SJCRH30 (cell line): Measurements from ENCODE around the gene NECAB2. TPM values are rescaled to one million over a fixed set of nuclear protein-coding genes. Genes with fewer than 3 reads are reported as not detected.

ENCODE experiments used
- DNase-seq, 2 experiments: peaks; one replicate each; pipeline ENCODE4 v3.0.0-alpha.2; 2015 to 2020
- H3K27ac ChIP-seq: fragments of 250-450 bp; sonication (Bioruptor Pico); 2 replicates; pipeline ENCODE4 v1.5.1; 2020; ENCODE audit warnings: mild to moderate bottlenecking, moderate library complexity
- H3K27me3 ChIP-seq: fragments of 250-450 bp; sonication (Bioruptor Pico); 2 replicates; pipeline ENCODE4 v1.5.1; 2020; ENCODE audit warnings: mild to moderate bottlenecking, moderate library complexity
- H3K36me3 ChIP-seq: fragments of 250-450 bp; sonication (Bioruptor Pico); 2 replicates; pipeline ENCODE4 v1.5.1; 2020; ENCODE audit warnings: mild to moderate bottlenecking, moderate library complexity
- H3K4me1 ChIP-seq: fragments of 250-450 bp; sonication (Bioruptor Pico); 2 replicates; pipeline ENCODE4 v1.5.1; 2020; ENCODE audit warnings: mild to moderate bottlenecking, moderate library complexity
- H3K4me3 ChIP-seq: fragments of 250-450 bp; sonication (Bioruptor Pico); 2 replicates; pipeline ENCODE4 v1.5.1; 2020; ENCODE audit warnings: mild to moderate bottlenecking, moderate library complexity
- H3K9me3 ChIP-seq: fragments of 250-450 bp; sonication (Bioruptor Pico); replicated peaks from 2 replicates; pipeline ENCODE4 v1.5.1; 2020; ENCODE audit warnings: mild to moderate bottlenecking, moderate library complexity
- total RNA-seq: library from RNA; depleted of rRNA; stranded (reverse); fragments of >200 nt; shearing (Covaris generic); gene quantifications from 2 replicates; pipeline ENCODE4 v1.2.3, GENCODE V29; 2014

NECAB2 gene
- total RNA-seq, 1 experiment from 2014 or later: 0.08 TPM

DNA sequence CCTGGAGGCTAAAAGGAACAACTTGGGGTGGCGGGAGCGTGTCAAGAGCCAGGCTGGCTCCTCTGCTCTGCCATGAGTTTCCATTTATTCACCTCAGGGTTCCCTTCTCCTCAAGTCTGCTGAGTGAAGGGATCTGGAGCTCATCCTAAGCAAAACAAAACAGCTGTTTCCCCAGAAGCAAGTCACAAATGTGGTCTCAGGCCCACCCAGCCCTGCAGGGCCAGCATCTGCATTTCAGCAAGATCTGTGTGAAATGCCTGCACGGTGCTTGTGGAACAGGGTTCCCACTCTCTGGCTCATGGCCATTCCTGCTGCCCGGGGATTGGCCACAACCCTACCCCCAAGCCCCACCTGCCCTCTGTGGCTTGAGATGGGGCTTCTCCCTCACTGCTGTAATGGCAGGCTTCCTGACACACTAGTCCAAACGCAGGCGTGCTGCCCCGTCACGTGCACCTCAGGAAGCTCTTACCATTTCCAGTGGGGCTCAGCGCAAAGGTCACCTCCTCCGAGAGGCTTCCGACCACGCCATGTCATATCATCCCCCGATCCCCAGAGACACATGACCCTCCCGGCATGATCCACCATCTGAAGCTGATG, 72.3 kb downstream of the NECAB2 start:
- peak; percentile 62 to 74 for DNase-seq
- Histone ChIP-seq H3K4me3 (peak overlapping the region; percentile 30), H3K27ac (peak overlapping the region; percentile 46), H3K9me3 (no peaks in the 10 kb centered on the region), H3K4me1 (peaks cover 9% of the 10 kb centered on the region), H3K36me3 (no peaks in the 10 kb centered on the region), H3K27me3 (peaks cover 13% of the 10 kb centered on the region; the same call in 1 of the 2 replicates)

DNA sequence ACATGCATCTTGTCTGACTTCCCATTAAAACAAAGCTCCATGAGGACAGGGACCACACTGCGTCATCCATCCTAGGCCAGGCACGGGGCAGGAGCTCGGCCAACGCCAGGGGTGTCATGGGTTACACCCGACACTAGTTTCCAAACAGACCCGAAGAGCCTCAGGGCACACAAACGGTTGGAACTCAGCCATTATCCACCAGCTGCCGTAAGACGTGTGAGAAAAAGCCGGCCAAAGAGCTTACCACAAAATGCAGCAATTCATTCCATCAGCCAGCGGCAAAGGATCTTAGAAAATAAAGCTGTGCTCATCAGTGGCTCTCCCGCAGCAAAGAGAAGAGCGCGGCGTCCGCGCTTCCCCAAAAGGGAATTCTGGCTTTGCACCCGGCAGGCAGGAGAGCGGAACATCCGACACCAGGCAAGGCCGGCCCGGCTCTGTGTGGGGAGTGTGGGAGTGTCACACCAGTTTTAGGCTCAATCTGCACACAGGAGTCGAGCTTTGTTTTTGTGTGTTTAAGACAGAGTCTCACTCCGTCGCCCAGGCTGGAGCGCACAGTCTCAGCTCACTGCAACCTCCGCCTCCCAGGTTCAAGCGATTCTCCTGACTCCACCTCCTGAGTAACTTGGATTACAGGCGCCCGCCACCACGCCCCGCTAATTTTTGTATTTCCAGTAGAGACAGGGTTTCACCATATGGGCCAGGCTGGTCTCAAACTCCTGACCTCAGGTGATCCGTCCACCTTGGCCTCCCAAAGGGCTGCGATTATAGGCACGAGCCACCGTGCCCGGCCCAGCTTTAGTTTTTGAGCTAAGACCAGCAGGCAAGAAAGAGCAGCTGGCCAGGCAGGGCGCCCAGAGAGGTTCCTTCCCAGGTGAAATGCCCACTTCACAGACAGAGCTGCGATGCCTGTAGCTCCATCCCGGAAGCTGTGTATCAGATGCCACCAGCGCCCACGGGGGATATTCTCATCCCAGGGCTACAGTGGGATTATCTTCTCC, 73.1 kb downstream of the NECAB2 start:
- H3K27ac ChIP-seq: peak overlapping the region; percentile 46
- H3K36me3 ChIP-seq: no peaks in the 10 kb centered on the region
- H3K9me3 ChIP-seq: no peaks in the 10 kb centered on the region
- peak overlapping the region; percentile 30 for H3K4me3 ChIP-seq
- peaks cover 9% of the 10 kb centered on the region for H3K4me1 ChIP-seq
- DNase-seq: peak; percentile 85 to 93
- peaks cover 13% of the 10 kb centered on the region; the same call in 1 of the 2 replicates for H3K27me3 ChIP-seq

DNA sequence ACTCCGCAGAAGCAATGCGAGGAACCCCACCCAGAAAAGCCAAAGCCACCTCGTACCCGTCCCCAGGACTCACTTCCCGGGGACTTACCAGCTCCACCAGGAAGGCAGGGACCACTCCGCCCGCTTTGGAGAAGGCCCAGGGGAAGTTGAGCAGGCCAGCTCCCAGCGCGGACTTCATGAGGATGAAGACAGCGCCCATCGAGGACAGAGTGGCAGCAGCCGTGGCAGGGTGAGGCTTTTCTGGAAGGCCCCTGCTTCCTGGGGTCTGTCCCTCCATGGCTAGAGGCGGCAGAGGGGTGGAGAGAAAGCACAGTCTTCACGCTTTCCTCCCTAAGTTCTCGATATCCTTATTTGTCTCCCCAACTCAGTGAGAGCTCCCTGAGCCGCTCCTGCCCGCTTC, 73.8 kb downstream of the NECAB2 start:
- peaks cover 13% of the 10 kb centered on the region; the same call in 1 of the 2 replicates for H3K27me3 ChIP-seq
- DNase-seq: peak in 1 of 2 experiments; percentile 6
- H3K27ac ChIP-seq: no peak overlapping the region
- H3K4me3 ChIP-seq: no peak overlapping the region
- no peaks in the 10 kb centered on the region for H3K9me3 ChIP-seq
- no peaks in the 10 kb centered on the region for H3K36me3 ChIP-seq
- peaks cover 9% of the 10 kb centered on the region for H3K4me1 ChIP-seq

DNA sequence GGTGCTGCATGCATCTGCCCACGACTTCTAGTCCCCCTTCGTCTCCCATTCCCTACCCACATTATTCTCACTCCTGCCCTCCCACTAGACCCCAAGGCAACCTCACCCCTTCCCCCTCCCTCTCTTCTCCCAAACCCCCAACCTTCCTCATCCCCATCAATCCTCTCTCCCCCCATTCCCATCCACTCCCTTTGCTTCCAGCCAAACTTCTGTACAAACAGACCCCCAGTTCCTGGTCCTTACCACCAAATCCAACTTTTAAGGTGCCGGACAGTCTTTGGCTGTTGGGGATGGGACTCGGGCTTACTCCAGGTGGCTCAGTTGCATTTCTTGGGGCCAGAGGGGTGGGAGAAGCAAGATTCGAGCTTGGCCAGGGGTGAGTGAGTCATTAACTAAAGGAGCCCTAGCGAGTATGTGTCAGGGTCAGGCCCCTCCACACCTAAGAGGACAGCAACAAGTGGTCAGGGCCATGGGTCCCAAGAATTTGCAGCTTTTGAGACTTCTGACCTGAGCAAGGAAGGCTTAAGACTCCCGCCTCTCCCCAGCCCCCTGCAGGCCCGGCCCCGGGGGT, 74.3 kb downstream of the NECAB2 start, which contains the start of gene SLC38A8:
SLC38A8 (minus strand) TSS at position 488 of the 571 bp plus-strand sequence. CDS start 638 bp downstream, outside the sequence.
- Histone ChIP-seq H3K4me3 (no peak within 1 kb of the TSS), H3K9me3 (no peaks in the 10 kb centered on the region), H3K4me1 (peaks cover 9% of the 10 kb centered on the region), H3K27ac (no peak within 1 kb of the TSS), H3K36me3 (no peaks in the 10 kb centered on the region), H3K27me3 (peaks cover 13% of the 10 kb centered on the region; the same call in 1 of the 2 replicates)
- no peak for DNase-seq

DNA sequence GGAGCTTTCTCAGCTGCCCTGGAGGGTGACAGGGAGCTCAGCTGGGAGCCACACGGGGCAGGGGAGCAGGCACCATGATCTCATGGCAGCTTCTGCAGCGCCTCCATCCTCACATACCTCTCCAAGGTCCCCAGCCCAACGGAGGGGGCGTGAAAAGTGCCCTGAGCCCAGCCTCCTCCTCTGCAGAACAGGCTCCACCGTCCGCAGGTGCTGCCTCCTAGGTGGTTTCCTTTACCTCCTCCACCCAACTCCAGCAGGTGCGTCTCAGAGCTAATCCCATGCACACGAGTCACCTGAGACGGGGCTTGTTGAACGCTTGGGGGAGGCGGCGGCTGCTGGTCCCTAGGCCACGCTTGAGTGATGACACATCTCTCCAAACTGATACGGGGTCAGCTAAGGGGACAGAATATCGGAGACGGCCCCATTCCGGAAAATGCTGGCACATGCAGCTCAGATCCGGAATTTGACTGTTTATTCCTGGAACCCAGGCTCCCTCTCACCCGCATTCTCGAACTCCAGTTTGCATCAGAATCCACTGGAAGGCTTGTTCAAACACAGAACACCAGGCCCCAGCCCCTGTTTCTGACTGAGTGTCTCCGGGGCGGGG, 74.9 kb downstream of the NECAB2 start:
- DNase-seq: no peak
- Histone ChIP-seq H3K4me1 (peaks cover 9% of the 10 kb centered on the region), H3K36me3 (no peaks in the 10 kb centered on the region), H3K27ac (no peak overlapping the region), H3K27me3 (peaks cover 13% of the 10 kb centered on the region; the same call in 1 of the 2 replicates), H3K4me3 (no peak overlapping the region), H3K9me3 (no peaks in the 10 kb centered on the region)

DNA sequence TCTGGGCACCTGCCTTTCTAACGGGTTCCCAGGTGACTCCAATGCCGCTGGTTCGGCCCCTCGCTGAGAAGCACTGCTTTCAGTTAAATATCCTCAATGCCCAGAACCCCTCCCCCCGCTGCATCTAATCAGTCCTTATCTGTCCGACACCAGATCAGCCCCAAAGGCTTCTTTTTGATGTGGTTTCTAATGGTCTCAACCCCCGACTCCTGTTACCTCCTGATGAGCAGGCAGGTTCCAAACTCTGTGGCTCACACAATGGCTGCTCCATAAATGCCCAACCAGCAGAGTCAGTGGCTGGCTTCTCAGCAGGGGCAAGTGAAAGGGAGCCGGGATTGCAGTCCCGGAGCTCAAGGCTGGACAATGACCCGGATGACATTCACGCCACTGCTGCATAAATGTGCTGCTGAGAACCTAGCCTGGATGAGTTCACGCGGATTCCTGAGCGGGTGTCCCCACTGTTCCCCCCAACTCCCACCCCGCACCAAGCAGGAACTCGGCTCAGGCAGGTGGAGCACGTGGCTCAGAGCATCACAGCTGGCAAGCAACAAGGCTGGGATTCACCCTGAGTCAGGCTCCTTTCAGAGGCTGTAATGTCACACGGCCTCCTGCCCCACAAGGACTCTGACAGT, 75.6 kb downstream of the NECAB2 start:
- Histone ChIP-seq H3K4me1 (peaks cover 9% of the 10 kb centered on the region), H3K27me3 (peaks cover 13% of the 10 kb centered on the region; the same call in 1 of the 2 replicates), H3K4me3 (no peak overlapping the region), H3K27ac (no peak overlapping the region), H3K9me3 (no peaks in the 10 kb centered on the region), H3K36me3 (no peaks in the 10 kb centered on the region)
- no peak for DNase-seq

DNA sequence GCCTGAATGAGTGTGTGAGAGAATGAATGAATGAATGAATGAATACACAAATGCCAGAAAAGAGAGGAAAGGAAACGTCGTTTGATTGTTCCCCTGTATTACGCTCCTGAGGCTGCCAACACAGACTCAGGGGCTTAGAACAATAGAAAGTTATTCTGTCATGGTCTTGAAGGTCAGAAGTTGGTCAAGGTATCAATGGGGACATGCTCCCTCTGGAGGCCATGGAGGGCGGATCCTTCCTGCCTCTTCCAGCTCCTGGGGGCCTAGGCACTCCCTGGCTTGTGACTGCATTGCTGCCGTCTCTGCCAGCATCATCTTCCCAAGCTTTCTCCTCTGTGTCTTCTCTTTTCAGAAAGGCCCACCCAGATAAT, 76.1 kb downstream of the NECAB2 start:
- Histone ChIP-seq H3K36me3 (no peaks in the 10 kb centered on the region), H3K27ac (no peak overlapping the region), H3K4me1 (peaks cover 9% of the 10 kb centered on the region), H3K27me3 (peaks cover 13% of the 10 kb centered on the region; the same call in 1 of the 2 replicates), H3K9me3 (no peaks in the 10 kb centered on the region), H3K4me3 (no peak overlapping the region)
- DNase-seq: peak in 1 of 2 experiments; percentile 35

DNA sequence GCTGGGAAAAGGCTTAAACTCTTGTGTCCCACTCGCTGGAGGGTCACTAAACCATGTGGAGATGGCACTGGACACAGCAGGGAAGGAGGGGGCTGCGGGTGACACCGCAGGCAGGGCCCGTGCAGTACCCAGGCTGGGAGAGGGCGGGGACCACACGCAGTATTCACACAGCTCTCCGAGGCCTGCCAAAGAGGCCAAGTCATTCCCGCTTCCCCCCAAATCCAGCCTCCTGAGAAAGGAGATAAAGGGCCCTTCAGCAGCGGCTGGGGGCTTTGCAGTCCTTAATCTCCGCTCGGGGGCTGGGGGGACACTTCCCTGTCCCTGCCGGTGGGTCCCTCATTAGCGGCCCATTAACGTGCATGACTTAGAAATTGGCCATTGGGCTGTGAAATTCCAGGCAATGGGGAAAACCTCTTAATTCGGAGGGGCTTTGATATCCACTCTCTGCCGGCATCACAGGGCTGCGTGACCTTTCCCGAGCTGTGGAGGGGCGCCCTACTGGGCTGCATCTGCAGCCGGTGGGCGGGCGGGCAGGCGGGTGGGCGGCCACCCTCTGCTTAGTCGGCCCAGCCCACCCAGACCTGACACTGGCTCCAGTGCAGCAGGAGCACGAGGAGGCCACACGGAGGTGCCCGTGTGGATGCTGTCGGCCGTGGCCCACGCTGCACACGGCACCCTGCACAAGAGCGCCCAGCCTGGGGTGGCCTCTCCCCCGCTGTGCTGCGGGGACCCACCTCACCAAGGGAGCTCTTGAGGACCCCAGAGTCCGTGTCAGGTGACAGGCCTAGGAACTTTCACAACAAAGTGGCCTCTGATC, 77.2 kb downstream of the NECAB2 start:
- no peak overlapping the region for H3K4me3 ChIP-seq
- H3K4me1 ChIP-seq: peaks cover 5% of the 10 kb centered on the region
- no peaks in the 10 kb centered on the region for H3K36me3 ChIP-seq
- peaks cover 13% of the 10 kb centered on the region; the same call in 1 of the 2 replicates for H3K27me3 ChIP-seq
- no peaks in the 10 kb centered on the region for H3K9me3 ChIP-seq
- no peak overlapping the region for H3K27ac ChIP-seq
- DNase-seq: no peak

DNA sequence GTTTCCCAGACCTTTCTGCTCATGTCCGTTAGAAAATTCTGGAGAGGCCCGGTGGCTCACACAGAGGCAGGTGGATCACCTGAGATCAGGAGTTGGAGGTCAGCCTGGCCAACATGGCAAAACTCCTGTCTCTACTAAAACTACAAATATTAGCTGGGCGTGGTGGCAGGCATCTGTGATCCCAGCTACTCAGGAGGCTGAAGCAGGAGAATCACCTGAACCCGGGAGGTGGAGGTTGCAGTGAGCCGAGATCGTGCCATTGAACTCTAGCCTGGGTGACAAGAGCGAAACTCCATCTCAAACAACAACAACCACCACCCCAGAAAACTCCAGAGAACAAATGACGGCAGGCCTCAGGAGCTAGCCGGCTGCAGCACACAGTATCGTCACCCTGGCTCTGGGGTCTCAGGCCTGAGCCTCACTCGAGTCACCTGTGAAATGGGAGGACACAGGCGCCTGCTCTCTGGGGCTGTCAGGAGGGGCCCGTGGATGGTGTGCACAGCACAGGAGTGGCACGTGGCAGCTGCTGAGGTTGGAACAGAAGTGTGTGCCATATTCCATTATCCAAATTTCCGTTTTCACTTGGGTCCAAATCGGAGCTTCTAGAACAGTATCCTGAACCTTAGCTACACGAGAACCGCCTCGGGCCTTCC, 77.9 kb downstream of the NECAB2 start:
- no peak overlapping the region for H3K27ac ChIP-seq
- no peak for DNase-seq
- H3K4me3 ChIP-seq: no peak overlapping the region
- no peaks in the 10 kb centered on the region for H3K9me3 ChIP-seq
- H3K4me1 ChIP-seq: no peaks in the 10 kb centered on the region
- no peaks in the 10 kb centered on the region for H3K36me3 ChIP-seq
- H3K27me3 ChIP-seq: peaks cover 13% of the 10 kb centered on the region; the same call in 1 of the 2 replicates

DNA sequence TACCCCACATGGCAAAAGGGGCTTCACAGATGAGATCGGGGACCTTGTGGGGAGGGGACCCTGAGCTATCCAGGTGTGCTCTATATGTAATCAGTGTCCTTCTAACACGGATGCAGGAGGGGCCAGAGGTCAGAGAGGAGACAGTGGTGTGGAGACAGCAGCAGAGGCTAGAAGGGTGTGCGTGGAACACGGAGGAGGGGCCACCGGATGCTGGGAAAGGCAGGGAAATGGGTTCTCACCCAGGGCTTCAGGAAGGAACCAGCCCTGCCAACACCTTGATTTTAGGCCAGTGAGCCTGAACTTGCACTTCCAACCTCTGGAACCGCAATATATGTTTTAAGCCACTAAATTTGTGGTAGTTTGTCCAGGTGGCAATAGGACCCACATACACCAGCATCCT, 79.2 kb downstream of the NECAB2 start:
- H3K27ac ChIP-seq: no peak overlapping the region
- DNase-seq: no peak
- H3K27me3 ChIP-seq: 0 out of 2 replicates have a peak, but pooled peaks cover 13% of the 10 kb centered on the region
- H3K4me3 ChIP-seq: no peak overlapping the region
- H3K36me3 ChIP-seq: no peaks in the 10 kb centered on the region
- H3K9me3 ChIP-seq: no peaks in the 10 kb centered on the region
- H3K4me1 ChIP-seq: no peaks in the 10 kb centered on the region

DNA sequence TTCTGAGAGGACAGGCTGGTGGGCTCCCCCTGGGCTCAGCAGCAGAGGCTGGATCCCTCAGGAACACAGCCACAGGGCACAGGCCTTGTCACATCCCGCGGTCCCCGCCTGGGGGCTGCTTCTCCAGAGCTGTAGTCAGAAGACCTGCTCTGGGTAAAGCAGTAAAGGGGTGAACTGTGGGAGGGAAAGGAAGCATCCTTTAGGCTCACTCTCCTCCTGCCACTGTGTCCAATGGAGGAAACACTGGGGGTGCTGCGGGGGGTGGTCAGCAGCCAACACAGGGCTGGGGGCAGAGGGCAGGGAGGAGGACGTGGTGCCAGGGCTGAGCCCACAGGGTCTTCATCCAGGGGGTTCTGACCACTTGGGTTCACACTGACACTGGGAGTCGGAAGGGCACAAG, 79.6 kb downstream of the NECAB2 start:
- Histone ChIP-seq H3K36me3 (no peaks in the 10 kb centered on the region), H3K27me3 (0 out of 2 replicates have a peak, but pooled peaks cover 13% of the 10 kb centered on the region), H3K4me3 (no peak overlapping the region), H3K9me3 (no peaks in the 10 kb centered on the region), H3K4me1 (no peaks in the 10 kb centered on the region), H3K27ac (no peak overlapping the region)
- DNase-seq: no peak

DNA sequence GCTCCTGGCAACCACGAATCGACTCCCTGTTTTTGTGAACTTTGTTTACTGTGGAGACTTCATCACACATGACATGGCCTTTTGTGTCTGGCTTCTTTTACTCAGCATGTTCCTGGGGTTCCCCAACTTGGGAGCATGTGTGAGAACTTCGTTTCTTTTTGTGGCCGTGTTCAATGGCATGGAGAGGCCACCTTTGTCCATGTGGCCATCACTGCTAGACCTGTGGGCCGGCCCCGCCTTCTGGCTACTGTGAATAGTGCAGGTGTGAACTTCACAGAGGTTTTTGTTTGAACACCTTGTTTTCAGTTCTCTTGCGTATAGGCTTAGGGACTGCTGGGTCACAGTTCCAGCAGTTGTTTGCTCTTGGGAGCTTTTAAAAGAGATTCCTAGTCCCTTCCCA, 80.2 kb downstream of the NECAB2 start:
- H3K4me3 ChIP-seq: no peak overlapping the region
- H3K27me3 ChIP-seq: 0 out of 2 replicates have a peak, but pooled peaks cover 12% of the 10 kb centered on the region
- H3K36me3 ChIP-seq: no peaks in the 10 kb centered on the region
- no peak for DNase-seq
- no peaks in the 10 kb centered on the region for H3K4me1 ChIP-seq
- H3K27ac ChIP-seq: no peak overlapping the region
- no peaks in the 10 kb centered on the region for H3K9me3 ChIP-seq

DNA sequence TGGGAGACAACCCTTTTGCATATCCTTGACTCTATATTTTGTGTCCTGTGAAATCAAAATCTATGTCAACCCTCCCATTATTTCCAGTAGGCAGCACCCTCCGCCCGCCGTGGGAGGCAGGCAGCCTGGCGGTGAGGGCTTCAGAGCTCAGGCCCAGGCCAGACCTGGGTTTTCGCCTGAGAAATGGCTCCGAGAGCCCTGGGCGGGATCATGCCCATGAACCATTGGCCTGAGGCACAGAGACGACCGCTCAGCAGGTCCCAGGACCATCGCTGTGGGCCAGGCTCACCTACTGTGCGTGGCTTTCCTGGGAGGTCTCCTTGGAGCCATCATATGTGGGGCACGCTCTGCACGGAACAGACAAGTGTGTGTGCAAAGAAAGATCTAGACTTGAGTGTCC, 80.8 kb downstream of the NECAB2 start:
- Histone ChIP-seq H3K27ac (no peak overlapping the region), H3K4me1 (no peaks in the 10 kb centered on the region), H3K36me3 (no peaks in the 10 kb centered on the region), H3K27me3 (0 out of 2 replicates have a peak, but pooled peaks cover 6% of the 10 kb centered on the region), H3K4me3 (no peak overlapping the region), H3K9me3 (no peaks in the 10 kb centered on the region)
- DNase-seq: no peak
